ENCODE data around the gene FAM180A. TPM values are rescaled to one million over a fixed set of nuclear protein-coding genes. Genes with fewer than 3 reads are reported as not detected.

Gene FAM180A
- polyA plus RNA-seq, 1 donor from 2014 or later: not detected

DNA sequence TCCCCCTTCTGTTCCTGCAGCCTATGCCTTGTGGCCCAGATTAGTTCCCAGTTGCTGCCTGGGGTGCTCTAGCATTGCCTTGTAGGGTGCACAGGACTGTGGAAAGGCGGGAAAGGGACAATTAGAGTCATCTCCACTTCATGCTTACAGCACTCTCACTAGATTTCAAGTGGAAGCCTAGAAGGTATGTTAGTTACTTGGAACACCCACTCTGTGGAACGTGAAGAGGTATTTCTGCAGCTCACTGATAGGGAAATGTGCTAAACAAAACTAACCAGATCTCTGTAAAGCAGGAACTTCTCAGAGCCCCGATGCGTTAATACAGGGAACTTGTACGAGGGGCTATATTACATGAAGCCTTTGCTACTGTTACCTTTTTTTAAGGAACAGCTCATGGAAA is 66.9 kb downstream of the FAM180A start:
- Histone ChIP-seq H3K9me2 (ENCODE audit: insufficient read depth, low read length) (no peaks in the 10 kb centered on the region), H3K4me2 (ENCODE audit: low read length) (no peak overlapping the region), H3K27ac (ENCODE audit: low read length) (no peak overlapping the region), H3K79me2 (replicated peaks; ENCODE audit: insufficient read depth, low read length) (peaks cover 3% of the 10 kb centered on the region), H4K20me1 (ENCODE audit: insufficient read depth) (no peaks in the 10 kb centered on the region), H3K36me3 (ENCODE audit: insufficient read depth, low read length) (peaks cover 3% of the 10 kb centered on the region), H3K9me3 (ENCODE audit: low read length) (no peaks in the 10 kb centered on the region), H3K27me3 (ENCODE audit: insufficient read depth, low read depth, low read length) (no peaks in the 10 kb centered on the region), H3F3A (ENCODE audit: insufficient read depth, low read length, poor library complexity, severe bottlenecking) (no peaks in the 10 kb centered on the region), H3K9ac (ENCODE audit: low read length) (no peak overlapping the region), H3K4me3 (ENCODE audit: low read length) (no peak overlapping the region), H2AFZ (ENCODE audit: low read depth, low read length) (no peak overlapping the region)
- TF ChIP-seq SMC3 (conservative IDR thresholded peaks at IDR 0.05; ENCODE audit: poor library complexity): no peak
- no peak for TF ChIP-seq EP300 (conservative IDR thresholded peaks at IDR 0.05; ENCODE audit: poor library complexity, severe bottlenecking)

Other genes with a start within 250 kb of the FAM180A start
- gene CNOT4, start 238.7 kb downstream of the FAM180A start, polyA plus RNA-seq: 6.4 and 7.1 TPM in 2 replicates
- 32.3 and 35.4 TPM in 2 replicates for gene NUP205, start 190.9 kb downstream of the FAM180A start, polyA plus RNA-seq
- gene STMP1, start 86.3 kb downstream of the FAM180A start, polyA plus RNA-seq: 65.5 and 81.6 TPM in 2 replicates
- gene SLC13A4, start 20.6 kb downstream of the FAM180A start, polyA plus RNA-seq: 1.4 TPM in 1 of 2 replicates, not detected in the other
- 127 and 133 TPM in 2 replicates for gene MTPN, start 228.5 kb upstream of the FAM180A start, polyA plus RNA-seq